Measurements from ENCODE around the gene DDX56. TPM values are rescaled to one million over a fixed set of nuclear protein-coding genes. Genes with fewer than 3 reads are reported as not detected.

Gene DDX56
- total RNA-seq, 1 experiment from 2014 or later = 147 TPM

DNA sequence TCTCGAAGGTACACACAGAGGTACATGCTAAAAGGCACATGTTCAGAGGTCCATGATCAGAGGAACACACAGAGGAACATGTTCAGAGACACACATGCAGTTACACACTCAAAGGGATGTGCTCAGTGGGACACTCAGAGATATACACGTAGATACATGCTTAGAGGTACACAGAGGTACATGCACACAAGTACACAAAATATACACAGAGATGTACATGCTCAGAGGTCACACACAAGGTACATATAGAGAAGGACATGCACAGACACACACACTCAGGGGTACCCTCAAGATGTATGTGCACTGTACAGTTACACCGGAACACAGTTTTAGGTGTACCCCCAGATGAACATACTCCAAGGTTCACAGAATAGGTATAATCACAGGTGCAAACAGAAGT, 51.4 kb downstream of the DDX56 start:
- no peak overlapping the region for H3K4me3 ChIP-seq (ENCODE audit: low read depth in 2 of 2, low read length in 2 of 2)
- ATAC-seq (no peak), DNase-seq (ENCODE audit: low read depth, low spot score) (no peak)
- intact Hi-C loops (cut with micrococcal nuclease; ENCODE audit: unreplicated experiment) (no loop called here), in situ Hi-C loops (cut with HindIII; ENCODE audit: low pct_unique_long_range_greater_than_20kb, low sequenced_read_pairs) (no loop called here)
- no peaks in the 10 kb centered on the region for H3K4me1 ChIP-seq (ENCODE audit: control insufficient read depth, insufficient read depth, low read length)
- 0 out of 2 replicates have a peak, but pooled peaks cover 4% of the 10 kb centered on the region for H3K9me3 ChIP-seq (ENCODE audit: control insufficient read depth, insufficient read depth, low read depth, low read length)
- no peak overlapping the region for H3K27ac ChIP-seq (ENCODE audit: low read length)
- TF ChIP-seq POLR2AphosphoS5 (IDR thresholded peaks at IDR 0.05; ENCODE audit: low read depth, low read length) = no peak
- no peak for TF ChIP-seq SIN3A (IDR thresholded peaks at IDR 0.05; ENCODE audit: borderline replicate concordance, insufficient read depth, low read depth, low read length)
- no peak for TF ChIP-seq CTCF (IDR thresholded peaks at IDR 0.05)
- no peak for TF ChIP-seq TCF7L2 (IDR thresholded peaks at IDR 0.05; ENCODE audit: low read depth, low read length)
- TF ChIP-seq, protein P1, sequence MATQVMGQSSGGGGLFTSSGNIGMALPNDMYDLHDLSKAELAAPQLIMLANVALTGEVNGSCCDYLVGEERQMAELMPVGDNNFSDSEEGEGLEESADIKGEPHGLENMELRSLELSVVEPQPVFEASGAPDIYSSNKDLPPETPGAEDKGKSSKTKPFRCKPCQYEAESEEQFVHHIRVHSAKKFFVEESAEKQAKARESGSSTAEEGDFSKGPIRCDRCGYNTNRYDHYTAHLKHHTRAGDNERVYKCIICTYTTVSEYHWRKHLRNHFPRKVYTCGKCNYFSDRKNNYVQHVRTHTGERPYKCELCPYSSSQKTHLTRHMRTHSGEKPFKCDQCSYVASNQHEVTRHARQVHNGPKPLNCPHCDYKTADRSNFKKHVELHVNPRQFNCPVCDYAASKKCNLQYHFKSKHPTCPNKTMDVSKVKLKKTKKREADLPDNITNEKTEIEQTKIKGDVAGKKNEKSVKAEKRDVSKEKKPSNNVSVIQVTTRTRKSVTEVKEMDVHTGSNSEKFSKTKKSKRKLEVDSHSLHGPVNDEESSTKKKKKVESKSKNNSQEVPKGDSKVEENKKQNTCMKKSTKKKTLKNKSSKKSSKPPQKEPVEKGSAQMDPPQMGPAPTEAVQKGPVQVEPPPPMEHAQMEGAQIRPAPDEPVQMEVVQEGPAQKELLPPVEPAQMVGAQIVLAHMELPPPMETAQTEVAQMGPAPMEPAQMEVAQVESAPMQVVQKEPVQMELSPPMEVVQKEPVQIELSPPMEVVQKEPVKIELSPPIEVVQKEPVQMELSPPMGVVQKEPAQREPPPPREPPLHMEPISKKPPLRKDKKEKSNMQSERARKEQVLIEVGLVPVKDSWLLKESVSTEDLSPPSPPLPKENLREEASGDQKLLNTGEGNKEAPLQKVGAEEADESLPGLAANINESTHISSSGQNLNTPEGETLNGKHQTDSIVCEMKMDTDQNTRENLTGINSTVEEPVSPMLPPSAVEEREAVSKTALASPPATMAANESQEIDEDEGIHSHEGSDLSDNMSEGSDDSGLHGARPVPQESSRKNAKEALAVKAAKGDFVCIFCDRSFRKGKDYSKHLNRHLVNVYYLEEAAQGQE (IDR thresholded peaks at IDR 0.05; ENCODE audit: insufficient read depth in 1 of 2, low read depth in 2 of 2, low read length in 1 of 2) = no peak
- H3K36me3 ChIP-seq (ENCODE audit: control insufficient read depth, insufficient read depth, low read length) = no peaks in the 10 kb centered on the region
- POLR2A ChIA-PET = no interaction called here
- CTCF ChIA-PET = no interaction called here
- BruUV-seq (replicated peaks) = no TSS peak
- H3K27me3 ChIP-seq (ENCODE audit: control insufficient read depth, insufficient read depth, low read length) = no peaks in the 10 kb centered on the region

DNA sequence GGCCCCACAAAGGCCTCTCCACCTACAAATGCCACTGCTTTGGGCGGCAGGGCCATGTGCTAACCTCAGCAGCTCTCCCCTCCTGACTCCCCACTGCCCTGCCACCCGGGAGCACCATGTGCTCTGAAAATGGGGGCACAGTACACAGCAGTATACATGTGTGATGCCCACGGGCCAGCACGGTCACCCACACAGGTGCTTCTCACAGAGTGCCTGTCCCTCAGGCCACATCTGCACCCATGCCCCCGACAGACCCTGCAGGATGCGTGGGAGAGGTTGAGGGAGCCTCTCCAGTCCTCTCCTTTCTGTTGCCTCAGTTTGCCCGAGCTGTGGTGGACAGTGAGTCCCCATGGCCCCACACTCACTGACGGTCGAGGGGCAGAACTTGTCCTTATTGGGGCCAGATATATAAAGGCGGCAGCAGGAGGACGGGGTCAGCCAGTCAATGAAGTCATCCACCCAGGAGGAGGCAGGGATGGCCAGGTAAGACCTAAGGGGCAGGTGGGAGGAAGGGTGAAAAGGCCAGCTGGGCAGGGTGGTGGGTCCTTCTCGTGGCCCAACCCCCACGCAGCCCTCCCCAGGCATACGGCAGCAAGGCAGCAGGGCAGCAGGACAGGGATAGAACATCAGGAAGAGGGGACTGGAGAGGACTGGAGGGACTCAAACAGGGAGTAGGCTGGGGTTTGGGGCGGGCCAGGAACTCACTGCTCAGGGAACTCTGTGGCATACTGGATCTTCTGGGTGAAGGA, 52.2 kb downstream of the DDX56 start:
- no TSS peak for BruUV-seq (replicated peaks)
- ATAC-seq = no peak

More for the DNA sequence above, 52.2 kb downstream of the DDX56 start:
- DNase-seq (ENCODE audit: low read depth, low spot score) = no peak
- in situ Hi-C loops (cut with HindIII; ENCODE audit: low pct_unique_long_range_greater_than_20kb, low sequenced_read_pairs) (no loop called here), intact Hi-C loops (cut with micrococcal nuclease; ENCODE audit: unreplicated experiment) (no loop called here)
- POLR2A ChIA-PET = no interaction called here
- Histone ChIP-seq H3K27ac (ENCODE audit: low read length) (no peak overlapping the region), H3K27me3 (ENCODE audit: control insufficient read depth, insufficient read depth, low read length) (no peaks in the 10 kb centered on the region), H3K9me3 (ENCODE audit: control insufficient read depth, insufficient read depth, low read depth, low read length) (0 out of 2 replicates have a peak, but pooled peaks cover 4% of the 10 kb centered on the region), H3K36me3 (ENCODE audit: control insufficient read depth, insufficient read depth, low read length) (no peaks in the 10 kb centered on the region), H3K4me1 (ENCODE audit: control insufficient read depth, insufficient read depth, low read length) (no peaks in the 10 kb centered on the region), H3K4me3 (ENCODE audit: low read depth in 2 of 2, low read length in 2 of 2) (no peak overlapping the region)
- TF ChIP-seq TCF7L2 (IDR thresholded peaks at IDR 0.05; ENCODE audit: low read depth, low read length) (no peak), POLR2AphosphoS5 (IDR thresholded peaks at IDR 0.05; ENCODE audit: low read depth, low read length) (no peak)
- TF ChIP-seq, protein P1 (IDR thresholded peaks at IDR 0.05; ENCODE audit: insufficient read depth in 1 of 2, low read depth in 2 of 2, low read length in 1 of 2) = no peak
- CTCF ChIA-PET = no interaction called here
